Left lung (tissue), 10 donors: ENCODE data around the gene HS3ST6. TPM values are rescaled to one million over a fixed set of nuclear protein-coding genes. Genes with fewer than 3 reads are reported as not detected.

Experiments used
- ATAC-seq: fragments of 200-7000 bp; cut with Tn5 transposase; one replicate; pipeline ENCODE4 v1.9.1; 2020; ENCODE audit warnings: moderate library complexity
- DNase-seq, 4 donors: peaks; one replicate each; pipeline ENCODE4 v3.0.0-alpha.2; 2013 to 2020
- H3K27ac ChIP-seq, 2 donors: fragments of 200-600 bp; sonication (generic) in 1 of 2; one replicate each; pipeline versions ENCODE4 v1.5.0 to v1.8.0; 2020 to 2021
- H3K27me3 ChIP-seq, 2 donors: fragments of 200-600 bp; sonication (generic) in 1 of 2; one replicate each; pipeline versions ENCODE4 v1.5.0 to v1.8.0; 2020 to 2021
- H3K36me3 ChIP-seq, 2 donors: fragments of 200-600 bp; sonication (generic) in 1 of 2; one replicate each; pipeline versions ENCODE4 v1.5.0 to v1.8.0; 2020 to 2021
- H3K4me1 ChIP-seq, 2 donors: fragments of 200-600 bp; one replicate each; pipeline ENCODE4 v1.8.0; 2021
- H3K4me3 ChIP-seq, 2 donors: fragments of 200-600 bp; sonication (generic) in 1 of 2; one replicate each; pipeline versions ENCODE4 v1.5.0 to v1.8.0; 2020 to 2021; ENCODE audit warnings: mild to moderate bottlenecking in 1 of 2
- H3K9me3 ChIP-seq, 2 donors: fragments of 200-600 bp; sonication (generic) in 1 of 2; one replicate each; pipeline versions ENCODE4 v1.5.0 to v1.8.0; 2020 to 2021
- CTCF ChIP-seq, 2 donors: fragments of 200-600 bp; sonication (generic) in 1 of 2; IDR thresholded peaks; one replicate each; pipeline versions ENCODE4 v1.5.0 to v1.8.0; 2021; ENCODE audit warnings: antibody characterized with exemption in 2 of 2
- intact Hi-C, 2 donors: fragments of 100-400 bp; cut with DNase I; formaldehyde crosslinking; loops; one replicate each; pipeline versions ENCODE4 v1.11.2 to v1.14.2; 2022
- polyA plus RNA-seq, 6 donors: library from polyadenylated mRNA; unstranded; fragments of 120-200 nt; gene quantifications; one replicate each; pipeline ENCODE4 v1.2.1, GENCODE V29; 2013; ENCODE audit not compliant: insufficient read length in 6 of 6
- total RNA-seq, 2 donors: library from RNA; stranded (reverse); fragmentation: NEBNext Ultra II Directional; extraction: Animal tissue kit (Norgen Biotek cat#: 25700); gene quantifications; one replicate each; pipeline ENCODE4 v1.2.1, GENCODE V29; 2021
- donor health status: DM: no; HTN: yes; CAD: no.
- donor health status: DM: no; HTN: no; CAD: no.

Gene HS3ST6
- total and polyA plus RNA-seq, 8 donors, result 0.13 to 1.4 (median 0.18) TPM; not detected in 4

GRCh38 chr16:1907226-1907860, 10.9 kb downstream of the HS3ST6 start:
- no peak overlapping the region for H3K4me3 ChIP-seq
- no peak overlapping the region for H3K27ac ChIP-seq
- TF ChIP-seq CTCF (IDR thresholded peaks at IDR 0.05), result no peak
- no peaks in the 10 kb centered on the region for H3K36me3 ChIP-seq
- ATAC-seq (no peak), DNase-seq (no peak)
- no peaks in the 10 kb centered on the region for H3K4me1 ChIP-seq
- H3K27me3 ChIP-seq, result peaks cover 0 to 72% of the 10 kb centered on the region in 2 donors
- intact Hi-C loops, result no loop called here
- no peaks in the 10 kb centered on the region for H3K9me3 ChIP-seq

- no peak for TF ChIP-seq CTCF (IDR thresholded peaks at IDR 0.05)
- DNase-seq (no peak), ATAC-seq (no peak)
- Histone ChIP-seq H3K27me3 (peaks cover 0 to 72% of the 10 kb centered on the region in 2 donors), H3K4me1 (no peaks in the 10 kb centered on the region), H3K4me3 (no peak overlapping the region), H3K36me3 (no peaks in the 10 kb centered on the region), H3K27ac (no peak overlapping the region), H3K9me3 (no peaks in the 10 kb centered on the region)
- intact Hi-C loops, result no loop called here
These were observed 11.4 kb downstream of the HS3ST6 start for GRCh38 chr16:1906846-1907165.

GRCh38 chr16:1906055-1906845, 12.0 kb downstream of the HS3ST6 start:
- no peaks in the 10 kb centered on the region for H3K36me3 ChIP-seq
- intact Hi-C loops, result no loop called here
- DNase-seq, result no peak
- no peak for TF ChIP-seq CTCF (IDR thresholded peaks at IDR 0.05)
- H3K9me3 ChIP-seq, result no peaks in the 10 kb centered on the region
- H3K27ac ChIP-seq, result no peak overlapping the region
- H3K4me3 ChIP-seq, result no peak overlapping the region
- no peak for ATAC-seq
- peaks cover 0 to 72% of the 10 kb centered on the region in 2 donors for H3K27me3 ChIP-seq
- H3K4me1 ChIP-seq, result no peaks in the 10 kb centered on the region

- Histone ChIP-seq H3K4me3 (no peak overlapping the region), H3K27me3 (peaks cover 0 to 69% of the 10 kb centered on the region in 2 donors), H3K27ac (peak overlapping the region in 1 of 2 donors; percentile 62), H3K36me3 (no peaks in the 10 kb centered on the region), H3K4me1 (peaks cover 0 to 3% of the 10 kb centered on the region in 2 donors), H3K9me3 (no peaks in the 10 kb centered on the region)
- ATAC-seq (peak; percentile 91), DNase-seq (peak in 2 of 4 donors; percentile 81 to 84)
- TF ChIP-seq CTCF (IDR thresholded peaks at IDR 0.05), result no peak
- intact Hi-C loops, result no loop called here
These were observed 14.1 kb downstream of the HS3ST6 start for GRCh38 chr16:1903845-1904840.
